GM18511 (cell line): Measurements from ENCODE around the gene ARID3C.

Experiments
- ATAC-seq: cut with Tn5 transposase; IDR thresholded peaks from one replicate; pipeline ENCODE4 v1.9.1; 2021; ENCODE audit warnings: mild to moderate bottlenecking, moderate library complexity; ENCODE audit not compliant: unreplicated experiment

Gene ARID3C

DNA sequence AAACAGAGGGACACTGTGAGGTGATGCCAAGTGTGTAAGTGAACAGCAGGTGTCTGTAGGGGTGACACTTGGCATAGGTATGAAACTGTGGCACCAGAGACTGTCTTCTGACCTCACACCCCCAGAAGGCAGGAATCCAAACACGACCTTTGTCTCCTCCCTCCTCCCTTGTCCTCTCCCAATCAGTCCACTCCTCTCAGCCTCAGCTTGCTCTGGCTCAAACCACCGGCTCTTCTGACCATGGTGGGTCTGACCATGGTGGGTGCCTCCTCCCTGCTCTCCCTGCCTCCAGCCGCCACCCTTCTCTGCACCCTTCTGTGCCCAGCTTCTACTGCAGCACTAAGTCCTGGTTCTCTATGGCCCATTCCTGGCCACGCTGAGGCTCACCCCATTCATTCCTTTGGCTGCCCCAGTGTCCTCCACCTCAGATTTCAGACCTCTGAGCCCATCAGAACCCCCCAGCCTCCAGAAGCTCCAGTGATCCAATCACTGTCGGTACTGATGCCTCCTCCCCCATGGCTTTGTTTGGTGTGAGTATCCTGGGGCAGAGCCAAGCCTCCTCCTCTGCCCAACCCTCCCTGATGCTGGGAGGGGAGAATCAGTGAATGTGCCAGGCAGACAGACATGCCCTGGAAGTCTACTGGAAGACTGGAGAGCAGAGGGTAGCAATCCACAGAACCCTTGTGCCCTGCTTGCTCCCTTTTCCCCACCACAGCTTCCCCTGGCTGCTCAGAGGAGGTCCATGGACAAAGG is 1.7 kb upstream of the ARID3C start:
- no peak for ATAC-seq

DNA sequence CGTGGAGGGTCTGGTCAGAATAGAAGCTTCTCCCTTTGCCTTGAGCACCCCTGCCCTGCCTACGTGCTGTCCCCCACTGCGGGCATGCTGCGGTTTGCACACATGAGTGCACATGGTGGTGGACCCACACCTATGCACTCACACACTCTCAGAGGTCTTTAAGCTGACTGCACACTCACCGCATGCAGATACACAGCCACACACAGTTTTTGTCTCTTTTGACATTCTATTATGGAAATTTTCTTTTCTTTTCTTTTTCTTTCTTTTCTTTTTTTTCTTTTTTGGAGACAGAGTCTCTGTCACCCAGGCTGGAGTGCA is 584 bp upstream of the ARID3C start:
- no peak for ATAC-seq

DNA sequence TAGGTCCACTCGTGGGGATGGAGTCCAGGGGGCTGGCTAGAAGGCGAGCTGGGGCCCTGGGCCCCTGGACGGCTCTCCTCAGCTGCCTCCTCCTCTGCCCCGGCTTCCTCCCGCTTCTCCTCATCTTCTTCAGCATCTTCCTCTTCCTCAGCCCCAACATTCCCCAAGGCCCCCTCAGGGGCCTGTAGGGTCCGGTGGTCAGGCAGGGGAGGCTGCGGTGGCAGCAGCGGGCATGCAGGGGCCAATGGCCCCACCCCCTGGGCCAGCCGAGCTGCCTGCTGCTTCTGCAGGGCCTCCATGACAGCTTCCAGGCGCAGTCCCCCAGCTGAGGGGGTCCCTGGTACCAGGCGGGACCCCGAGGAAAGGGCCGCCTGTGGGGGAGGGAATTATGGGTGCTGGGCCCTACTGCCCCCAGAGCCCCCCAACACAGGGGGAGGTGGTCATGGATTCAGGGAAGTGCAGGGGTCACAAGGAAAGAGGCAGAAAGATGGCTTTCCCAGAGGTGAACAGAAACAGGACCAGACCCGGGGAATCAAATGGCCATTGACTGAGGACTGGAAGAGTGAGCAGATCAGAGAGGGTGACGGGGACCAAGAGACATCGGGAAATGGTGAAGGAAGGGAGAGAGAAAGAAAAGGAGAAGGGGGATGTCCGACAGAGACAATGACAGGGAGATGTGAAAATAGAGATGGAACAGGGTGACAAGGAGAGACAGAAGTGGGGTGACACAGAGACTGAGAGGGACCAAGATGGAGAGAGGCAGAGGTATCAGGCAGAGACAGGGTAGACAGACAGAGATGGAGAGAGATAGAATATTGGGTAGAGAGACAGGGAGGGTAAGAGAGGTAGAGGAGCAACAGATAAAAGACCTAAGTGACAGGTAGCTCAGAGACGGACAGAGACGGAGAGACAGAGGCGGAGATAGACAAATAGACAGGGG is 880 bp downstream of the ARID3C start:
- ATAC-seq = peak; percentile 14

DNA sequence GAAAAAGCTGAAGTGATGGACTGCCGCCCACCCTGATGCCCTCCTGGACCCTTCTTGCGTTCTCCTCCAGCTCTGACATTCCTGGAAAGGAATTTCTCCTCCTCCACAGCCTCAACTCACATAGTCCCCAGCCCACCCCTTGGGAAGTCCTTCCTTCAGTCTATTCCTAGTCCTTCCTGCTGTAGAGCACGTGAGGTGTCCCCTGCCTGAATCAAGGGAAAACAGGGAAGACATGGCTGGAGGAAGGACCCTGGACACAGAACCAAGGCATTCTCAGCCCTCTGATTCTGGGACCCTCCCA is 3.7 kb downstream of the ARID3C start:
- no peak for ATAC-seq

DNA sequence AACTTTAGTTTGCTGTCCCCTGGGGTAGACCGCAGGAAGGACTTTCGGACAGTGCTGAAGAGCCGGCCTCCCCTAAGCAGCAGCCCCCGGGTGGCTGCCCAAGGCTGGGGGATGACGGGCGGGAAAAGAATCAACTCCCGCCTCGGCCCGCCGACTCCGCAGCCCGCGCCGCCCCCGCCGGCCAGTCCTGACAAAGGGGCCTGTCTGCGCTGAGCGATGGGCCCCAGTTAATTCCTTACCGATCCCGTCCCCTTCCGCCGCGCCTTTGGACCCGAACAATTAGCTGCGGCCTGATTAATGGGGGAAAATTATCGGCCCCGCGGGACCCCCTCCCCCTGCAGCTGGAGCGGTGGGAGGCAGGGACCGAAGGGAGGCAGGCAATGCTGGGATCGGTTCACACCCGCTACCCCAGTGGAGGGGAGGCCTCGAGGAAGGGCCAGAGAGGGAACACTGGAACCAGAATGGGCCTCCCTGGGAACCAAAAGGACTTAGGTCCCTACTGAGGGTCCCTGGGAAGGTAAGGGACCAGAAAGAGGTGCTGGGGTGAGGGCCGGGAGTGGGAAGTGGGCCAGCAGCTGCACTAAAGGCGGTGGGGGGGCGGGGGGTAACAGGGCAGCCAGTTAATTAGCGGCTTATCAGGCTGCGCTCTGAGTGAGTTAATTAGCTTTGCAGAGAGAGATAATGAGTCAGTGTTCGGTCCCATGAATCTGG is 4.2 kb downstream of the ARID3C start:
- no peak for ATAC-seq

DNA sequence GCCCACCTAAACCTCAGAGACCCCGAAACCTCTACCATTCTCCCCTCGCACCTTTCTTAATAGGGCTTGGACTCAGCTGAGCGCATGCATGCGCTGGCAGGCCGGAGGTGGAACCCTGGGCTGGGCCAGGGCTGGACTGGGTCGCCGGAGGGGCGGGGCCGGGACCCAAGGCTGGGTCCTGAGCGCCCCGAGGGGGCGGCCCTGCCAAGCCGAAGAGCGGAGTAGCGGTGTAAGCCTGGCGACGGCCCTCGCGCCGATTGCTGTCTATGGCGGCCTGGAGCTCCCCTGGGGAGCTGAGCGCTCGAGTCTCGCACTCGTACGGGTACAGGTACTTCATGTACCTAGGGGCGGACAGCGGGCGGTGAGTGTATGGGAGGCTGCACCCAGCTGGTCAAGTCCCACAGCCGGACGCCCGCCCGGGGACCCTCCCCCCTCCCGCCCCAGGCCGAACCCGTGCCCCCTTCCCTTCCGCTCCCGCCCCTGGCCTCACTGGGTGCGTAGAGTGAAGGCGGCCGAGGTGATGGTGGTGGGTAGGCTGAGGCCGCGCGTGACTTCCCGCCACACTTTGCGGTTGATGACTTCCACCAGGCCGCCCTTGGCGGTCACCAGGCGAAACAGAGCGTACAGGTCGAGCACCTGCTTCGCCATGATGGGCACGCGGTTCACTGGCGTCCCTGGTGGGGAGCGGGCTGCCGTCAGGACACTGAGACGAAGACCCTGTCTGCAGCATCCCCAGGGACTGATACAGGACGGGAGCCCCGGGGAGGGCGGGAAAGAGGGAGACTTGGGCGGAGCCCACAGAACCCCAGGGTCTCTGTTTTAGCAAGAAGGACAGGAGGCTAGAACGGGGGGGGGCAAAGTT is 5.3 kb downstream of the ARID3C start:
- ATAC-seq = no peak

- peak; percentile 99 for ATAC-seq
Measured at GRCh38 chr9:34620061-34620994, 8.5 kb downstream of the ARID3C start, which contains the start of gene DCTN3. TSS of gene DCTN3 (minus strand) at chr9:34620495. CDS start at chr9:34620464, 31 bp downstream.

DNA sequence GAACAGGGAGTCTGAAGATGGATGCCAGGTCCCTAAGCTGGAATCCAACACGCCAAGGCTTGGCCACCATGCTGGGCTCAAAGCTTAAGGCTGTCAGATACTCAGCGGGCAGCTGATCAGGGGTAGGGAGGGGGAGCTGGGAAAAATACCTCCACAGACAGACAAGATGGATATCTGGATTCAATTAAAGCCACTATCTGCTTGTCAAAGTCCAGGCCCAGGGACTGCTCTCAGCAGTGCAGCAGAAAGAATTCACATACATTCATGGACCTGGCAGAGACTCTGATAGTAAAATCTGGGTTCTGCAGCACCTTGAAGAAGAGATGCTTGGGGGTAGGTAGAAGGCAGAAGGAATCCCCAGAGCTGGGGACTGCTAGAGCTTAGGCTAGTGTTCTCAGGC is 13.7 kb downstream of the ARID3C start:
- ATAC-seq = no peak

- peak; percentile 53 for ATAC-seq
Measured at GRCh38 chr9:34612788-34613390, 16.0 kb downstream of the ARID3C start.

- peak; percentile 93 for ATAC-seq
Measured at GRCh38 chr9:34611811-34612787, 16.8 kb downstream of the ARID3C start, which contains the start of gene RPP25L. TSS of gene RPP25L (minus strand) at chr9:34612097. CDS start at chr9:34611296, 801 bp downstream.

DNA sequence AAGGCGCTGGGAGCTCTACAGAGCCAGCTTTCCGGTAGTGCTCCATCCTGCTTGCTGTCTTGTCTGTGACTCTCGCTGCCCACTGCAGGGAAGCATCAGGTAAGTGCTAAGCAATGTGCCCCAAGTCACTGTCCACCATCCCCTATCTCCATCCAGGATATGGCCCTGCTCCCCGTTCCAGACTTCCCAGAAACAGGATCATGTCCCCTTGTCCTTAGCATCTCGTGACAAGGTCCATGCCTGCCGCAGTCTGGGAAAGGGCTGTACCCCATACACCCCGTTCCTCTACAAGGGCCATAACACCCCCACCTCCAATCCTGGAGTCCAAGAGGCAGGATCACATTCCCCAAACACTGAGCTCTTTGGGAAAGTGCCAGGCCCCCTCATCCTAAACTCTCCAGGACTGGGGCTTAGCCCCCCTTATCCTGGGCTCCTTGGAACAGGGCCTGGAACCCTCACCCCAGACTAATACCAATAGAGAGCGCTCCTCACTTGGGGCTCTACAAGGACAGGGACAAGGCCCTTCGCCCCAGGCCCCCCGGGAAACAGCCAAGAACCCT is 17.5 kb downstream of the ARID3C start:
- peak; percentile 23 for ATAC-seq

DNA sequence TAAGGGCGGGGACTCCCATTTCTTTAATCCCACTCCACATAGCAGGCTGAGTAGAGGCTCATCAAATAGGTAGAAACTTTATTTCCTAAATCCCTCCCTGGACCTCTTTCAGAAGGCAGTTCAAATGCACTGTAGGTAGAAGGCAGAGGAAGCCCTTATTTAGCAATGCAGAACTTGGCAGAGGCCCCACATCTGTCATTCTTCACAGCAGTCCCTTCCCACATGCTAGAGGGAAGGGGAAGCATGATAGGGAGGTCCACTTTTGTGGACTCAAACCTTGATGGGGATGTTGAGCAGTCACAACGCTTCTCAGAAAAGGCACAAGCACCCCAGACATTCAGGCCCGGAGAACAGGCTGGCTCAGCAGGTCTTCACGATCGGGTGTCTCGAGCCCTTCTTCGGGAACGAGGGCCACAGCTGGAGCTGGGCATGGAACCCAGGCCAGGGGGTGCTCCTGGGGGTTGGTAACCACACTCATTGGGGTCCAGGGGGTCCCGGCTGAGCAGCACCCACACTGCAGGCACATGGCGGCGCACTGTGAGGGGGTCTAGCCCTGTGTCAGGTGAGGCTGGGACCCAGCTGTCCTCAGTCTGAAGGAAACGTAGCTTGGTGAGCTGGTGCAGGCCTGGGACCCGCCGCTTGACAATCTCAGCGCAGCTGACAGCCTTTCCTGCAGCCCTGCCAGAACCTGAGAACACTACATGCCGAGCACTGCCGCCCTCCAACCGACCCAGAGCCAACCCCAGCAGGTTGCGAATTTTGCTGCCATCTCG is 18.2 kb downstream of the ARID3C start:
- ATAC-seq = no peak

GRCh38 chr9:34607331-34607730 is 21.5 kb downstream of the ARID3C start:
- no peak for ATAC-seq

- ATAC-seq = no peak
Measured at GRCh38 chr9:34606905-34607304, 22.0 kb downstream of the ARID3C start.

DNA sequence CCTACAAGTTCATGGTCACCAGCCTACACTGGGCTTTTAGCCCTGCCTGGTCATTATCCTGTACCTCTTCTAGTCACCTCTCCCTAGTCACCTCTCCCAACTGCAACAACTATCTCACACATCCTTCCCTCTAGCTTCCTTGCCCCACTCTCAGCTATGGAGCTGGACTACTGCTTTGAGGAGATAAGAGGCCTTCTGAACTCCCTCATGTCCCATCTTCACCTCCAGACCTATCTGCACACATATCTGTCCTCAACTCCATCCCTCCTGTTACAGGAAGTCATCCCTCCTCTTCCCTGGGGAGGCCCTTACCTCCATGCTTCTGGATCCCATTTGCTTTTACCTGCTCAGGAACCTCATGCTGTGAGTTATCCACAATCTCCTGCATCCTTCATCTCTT is 22.7 kb downstream of the ARID3C start:
- no peak for ATAC-seq

GRCh38 chr9:34603610-34604231 is 25.1 kb downstream of the ARID3C start:
- ATAC-seq = peak; percentile 76
